ENCODE results near the gene PSMD2.

DNA sequence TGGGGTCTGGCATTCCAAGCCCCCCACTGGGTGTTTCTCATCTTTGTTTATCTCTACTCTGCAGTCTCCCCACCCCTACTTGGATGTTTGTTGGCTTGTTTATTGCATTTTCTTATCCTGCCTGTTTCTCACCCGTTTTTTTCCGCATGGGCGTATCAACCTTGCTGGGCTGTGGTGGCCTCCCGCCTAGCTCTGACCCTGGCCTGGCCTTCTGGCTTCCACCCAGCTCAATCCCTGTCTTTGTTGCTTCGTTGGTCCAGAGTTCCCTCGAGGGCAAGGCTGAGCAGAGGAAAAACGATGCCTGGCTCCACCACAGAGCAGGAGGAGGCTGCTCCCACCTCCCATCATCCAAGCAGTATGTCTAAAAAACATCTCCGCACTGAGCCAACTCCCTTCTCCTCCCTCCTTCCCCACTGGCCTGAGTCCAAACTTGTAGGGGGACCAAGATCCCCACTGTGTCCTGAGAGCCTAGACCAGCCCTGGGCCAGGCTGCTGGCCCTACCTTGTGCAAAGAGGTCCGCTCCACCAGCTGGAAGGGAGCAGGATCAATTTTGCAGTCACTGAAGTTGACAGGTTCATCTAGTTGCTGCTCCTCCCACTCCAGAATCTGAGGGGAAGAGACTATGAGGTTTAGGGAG is 52.6 kb downstream of the PSMD2 start:
- TF ChIP-seq, protein P1, sequence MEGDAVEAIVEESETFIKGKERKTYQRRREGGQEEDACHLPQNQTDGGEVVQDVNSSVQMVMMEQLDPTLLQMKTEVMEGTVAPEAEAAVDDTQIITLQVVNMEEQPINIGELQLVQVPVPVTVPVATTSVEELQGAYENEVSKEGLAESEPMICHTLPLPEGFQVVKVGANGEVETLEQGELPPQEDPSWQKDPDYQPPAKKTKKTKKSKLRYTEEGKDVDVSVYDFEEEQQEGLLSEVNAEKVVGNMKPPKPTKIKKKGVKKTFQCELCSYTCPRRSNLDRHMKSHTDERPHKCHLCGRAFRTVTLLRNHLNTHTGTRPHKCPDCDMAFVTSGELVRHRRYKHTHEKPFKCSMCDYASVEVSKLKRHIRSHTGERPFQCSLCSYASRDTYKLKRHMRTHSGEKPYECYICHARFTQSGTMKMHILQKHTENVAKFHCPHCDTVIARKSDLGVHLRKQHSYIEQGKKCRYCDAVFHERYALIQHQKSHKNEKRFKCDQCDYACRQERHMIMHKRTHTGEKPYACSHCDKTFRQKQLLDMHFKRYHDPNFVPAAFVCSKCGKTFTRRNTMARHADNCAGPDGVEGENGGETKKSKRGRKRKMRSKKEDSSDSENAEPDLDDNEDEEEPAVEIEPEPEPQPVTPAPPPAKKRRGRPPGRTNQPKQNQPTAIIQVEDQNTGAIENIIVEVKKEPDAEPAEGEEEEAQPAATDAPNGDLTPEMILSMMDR (IDR thresholded peaks at IDR 0.05), result no peak
- no peak for TF ChIP-seq POLR2A (IDR thresholded peaks at IDR 0.05; ENCODE audit: low read depth)
- TF ChIP-seq EP300 (IDR thresholded peaks at IDR 0.05), result no peak
- no peak for TF ChIP-seq POLR2AphosphoS5 (IDR thresholded peaks at IDR 0.05)

All from esophagus muscularis mucosa (tissue), 4 donors.